Adrenal gland (tissue), 5 donors: ENCODE data around the gene MAP4K1.

Source experiments
- POLR2A ChIP-seq, 2 donors: fragments of 450-650 bp; IDR thresholded peaks; one replicate each; pipeline ENCODE4 v1.6.1; 2017; ENCODE audit warnings: antibody characterized with exemption in 2 of 2, mild to moderate bottlenecking in 2 of 2, moderate library complexity in 1 of 2
- TF ChIP-seq, protein P1 (sequence below), 6 experiments: fragments of 450-650 bp in 4 of 6; fragments of 200-600 bp in 2 of 6; sonication (generic) in 1 of 6; IDR thresholded peaks; 1 replicate in 5 of 6; 2 replicates in 1 of 6; pipeline versions ENCODE4 v1.5.1 to v1.8.0; 2016 to 2021; ENCODE audit warnings: antibody characterized with exemption in 6 of 6, mild to moderate bottlenecking in 2 of 6, moderate library complexity in 1 of 6
- donor health status: DM: no; HTN: no; CAD: no.

DNA sequence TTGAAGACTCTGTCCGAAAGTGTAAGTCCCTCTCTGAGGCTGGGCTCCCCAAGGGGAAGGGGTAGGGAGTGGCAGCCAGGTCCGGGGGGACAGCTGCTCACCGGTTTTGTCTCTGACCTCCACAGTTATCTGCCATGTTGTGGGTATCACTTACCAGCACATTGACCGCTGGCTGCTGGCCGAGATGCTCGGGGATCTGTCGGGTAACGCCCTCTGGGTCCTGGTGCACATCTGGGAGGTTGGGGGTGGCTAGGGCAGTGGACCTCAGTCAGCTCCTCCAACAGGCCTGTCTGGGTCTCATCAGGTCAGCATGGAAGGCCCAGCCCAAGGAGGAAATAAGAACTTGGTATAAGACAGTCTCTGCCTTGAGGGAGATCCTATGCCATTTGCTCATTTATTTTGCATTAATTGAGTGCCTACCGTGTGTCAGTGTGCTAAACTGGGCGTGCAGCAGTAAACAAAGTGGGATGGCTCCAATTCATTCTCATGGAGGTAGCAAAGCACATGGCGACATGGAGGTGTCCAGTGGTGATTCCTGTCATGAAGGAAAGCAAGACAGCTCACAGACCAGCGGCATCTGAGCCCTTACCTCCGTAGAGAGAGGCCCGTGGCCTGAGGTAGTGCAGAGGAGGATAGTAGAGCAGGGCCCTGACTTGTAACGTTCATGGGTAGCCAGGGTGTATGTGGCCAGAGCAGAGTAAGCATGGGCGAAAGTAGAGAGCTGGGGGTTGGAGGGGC lies 14.9 kb upstream of the MAP4K1 start:
- TF ChIP-seq POLR2A (IDR thresholded peaks at IDR 0.05), result no peak
- TF ChIP-seq, protein P1, sequence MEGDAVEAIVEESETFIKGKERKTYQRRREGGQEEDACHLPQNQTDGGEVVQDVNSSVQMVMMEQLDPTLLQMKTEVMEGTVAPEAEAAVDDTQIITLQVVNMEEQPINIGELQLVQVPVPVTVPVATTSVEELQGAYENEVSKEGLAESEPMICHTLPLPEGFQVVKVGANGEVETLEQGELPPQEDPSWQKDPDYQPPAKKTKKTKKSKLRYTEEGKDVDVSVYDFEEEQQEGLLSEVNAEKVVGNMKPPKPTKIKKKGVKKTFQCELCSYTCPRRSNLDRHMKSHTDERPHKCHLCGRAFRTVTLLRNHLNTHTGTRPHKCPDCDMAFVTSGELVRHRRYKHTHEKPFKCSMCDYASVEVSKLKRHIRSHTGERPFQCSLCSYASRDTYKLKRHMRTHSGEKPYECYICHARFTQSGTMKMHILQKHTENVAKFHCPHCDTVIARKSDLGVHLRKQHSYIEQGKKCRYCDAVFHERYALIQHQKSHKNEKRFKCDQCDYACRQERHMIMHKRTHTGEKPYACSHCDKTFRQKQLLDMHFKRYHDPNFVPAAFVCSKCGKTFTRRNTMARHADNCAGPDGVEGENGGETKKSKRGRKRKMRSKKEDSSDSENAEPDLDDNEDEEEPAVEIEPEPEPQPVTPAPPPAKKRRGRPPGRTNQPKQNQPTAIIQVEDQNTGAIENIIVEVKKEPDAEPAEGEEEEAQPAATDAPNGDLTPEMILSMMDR (IDR thresholded peaks at IDR 0.05), result no peak
